Fibroblast of lung (primary cell): ENCODE data around the gene COQ8B. TPM values are rescaled to one million over a fixed set of nuclear protein-coding genes. Genes with fewer than 3 reads are reported as not detected.

ENCODE experiments used
- DNase-seq, 2 donors: peaks; one replicate each; pipeline versions ENCODE4 v3.0.0 to v3.0.0-alpha.2; 2010; ENCODE audit warnings: low read depth in 2 of 2
- H2AFZ ChIP-seq: 2 replicates; pipeline ENCODE4 v1.5.1; 2012; ENCODE audit warnings: low read length, control low read depth, inconsistent platforms
- H3K27ac ChIP-seq: 2 replicates; pipeline ENCODE4 v1.5.1; 2011; ENCODE audit warnings: low read length, control low read depth; ENCODE audit not compliant: insufficient read depth
- H3K27me3 ChIP-seq: 2 replicates; pipeline ENCODE4 v1.5.1; 2011; ENCODE audit warnings: mild to moderate bottlenecking, low read length; ENCODE audit not compliant: control insufficient read depth, insufficient read depth
- H3K36me3 ChIP-seq: 2 replicates; pipeline ENCODE4 v1.5.1; 2011; ENCODE audit warnings: low read length; ENCODE audit not compliant: control insufficient read depth, insufficient read depth
- H3K4me1 ChIP-seq: 2 replicates; pipeline ENCODE4 v1.5.1; 2011; ENCODE audit warnings: low read length; ENCODE audit not compliant: control insufficient read depth, insufficient read depth; ENCODE audit errors: extremely low read depth
- H3K4me2 ChIP-seq: 2 replicates; pipeline ENCODE4 v1.5.1; 2011; ENCODE audit warnings: low read length, control low read depth; ENCODE audit not compliant: insufficient read depth; ENCODE audit errors: extremely low read depth
- H3K4me3 ChIP-seq, 4 experiments: fragments of 200-600 bp in 1 of 4; sonication (generic) in 1 of 4; replicated peaks in 1 of 4; 2 replicates each; pipeline ENCODE4 v1.5.1; 2011 to 2016; ENCODE audit warnings: low read length in 4 of 4, low read depth in 3 of 4, mild to moderate bottlenecking in 3 of 4, control low read depth in 2 of 4, inconsistent platforms in 1 of 4, mixed read lengths in 1 of 4; ENCODE audit not compliant: insufficient read depth in 1 of 4; ENCODE audit errors: control extremely low read depth in 1 of 4
- H3K79me2 ChIP-seq: 2 replicates; pipeline ENCODE4 v1.5.1; 2012; ENCODE audit warnings: mild to moderate bottlenecking, low read length, inconsistent platforms; ENCODE audit not compliant: control insufficient read depth, insufficient read depth
- H3K9ac ChIP-seq: 2 replicates; pipeline ENCODE4 v1.5.1; 2011; ENCODE audit warnings: mild to moderate bottlenecking, low read length, control low read depth; ENCODE audit not compliant: insufficient read depth
- H3K9me3 ChIP-seq: 2 replicates; pipeline ENCODE4 v1.5.1; 2012; ENCODE audit warnings: low read depth, low read length; ENCODE audit not compliant: control insufficient read depth, insufficient read depth
- H4K20me1 ChIP-seq: 2 replicates; pipeline ENCODE4 v1.5.1; 2011; ENCODE audit warnings: low read length; ENCODE audit not compliant: control insufficient read depth, insufficient read depth; ENCODE audit errors: extremely low read depth
- CTCF ChIP-seq, 2 donors: IDR thresholded peaks in 1 of 2; conservative IDR thresholded peaks in 1 of 2; 1 replicate in 1 of 2; 2 replicates in 1 of 2; pipeline ENCODE4 v1.5.1; 2011 to 2012; ENCODE audit warnings: low read length in 2 of 2, control low read depth in 1 of 2, inconsistent platforms in 1 of 2, low read depth in 1 of 2, mild to moderate bottlenecking in 1 of 2
- EZH2 ChIP-seq: IDR thresholded peaks from 2 replicates; pipeline ENCODE4 v1.5.1; 2012; ENCODE audit warnings: low read length, control low read depth, mild to moderate bottlenecking; ENCODE audit errors: missing control alignments
- polyA plus RNA-seq, 2 donors: library from polyadenylated mRNA; depleted of rRNA in 1 of 2; stranded (reverse) in 1 of 2; unstranded in 1 of 2; fragments of >200 nt; gene quantifications; 2 replicates each; pipeline ENCODE4 v1.2.1, GENCODE V29; 2011 to 2012; ENCODE audit warnings: missing spikeins in 1 of 2
- total RNA-seq: library from RNA; depleted of rRNA; stranded (reverse); fragments of >200 nt; gene quantifications from 2 replicates; pipeline ENCODE4 v1.2.1, GENCODE V29; 2014

Gene COQ8B
- total and polyA plus RNA-seq, 2 donors (not counting 1 experiment from before 2014, with no cell fraction given) = 13.7 to 43.4 TPM

- Histone ChIP-seq H3K9me3 (no peaks in the 10 kb centered on the region), H3K9ac (no peak overlapping the region), H4K20me1 (no peaks in the 10 kb centered on the region), H2AFZ (no peak overlapping the region), H3K36me3 (peaks cover 46% of the 10 kb centered on the region), H3K4me1 (peaks cover 7% of the 10 kb centered on the region), H3K4me3 (no peak overlapping the region), H3K79me2 (no peaks in the 10 kb centered on the region), H3K27me3 (no peaks in the 10 kb centered on the region), H3K4me2 (no peak overlapping the region), H3K27ac (no peak overlapping the region)
- TF ChIP-seq CTCF (conservative IDR thresholded peaks at IDR 0.05 in 1 of 2, IDR thresholded peaks at IDR 0.05 in 1 of 2; ENCODE audit: low read depth in 1 of 2, low read length in 2 of 2) (no peak), EZH2 (no peak)
- no peak for DNase-seq
Measured at GRCh38 chr19:40666803-40667438, 49.8 kb downstream of the COQ8B start.

GRCh38 chr19:40663695-40664692, 52.7 kb downstream of the COQ8B start:
- Histone ChIP-seq H3K27me3 (no peaks in the 10 kb centered on the region), H3K4me1 (peaks cover 7% of the 10 kb centered on the region), H3K4me3 (peak overlapping the region; percentile 54 to 65 (median 62)), H3K4me2 (peak overlapping the region; percentile 97), H2AFZ (peak overlapping the region; percentile 58), H3K36me3 (peaks cover 19% of the 10 kb centered on the region), H3K9me3 (no peaks in the 10 kb centered on the region), H3K27ac (peak overlapping the region; percentile 74), H4K20me1 (no peaks in the 10 kb centered on the region), H3K79me2 (no peaks in the 10 kb centered on the region), H3K9ac (peak overlapping the region; percentile 55)
- TF ChIP-seq EZH2 = no peak
- no peak for TF ChIP-seq CTCF (conservative IDR thresholded peaks at IDR 0.05 in 1 of 2, IDR thresholded peaks at IDR 0.05 in 1 of 2; ENCODE audit: low read depth in 1 of 2, low read length in 2 of 2)
- peak in 1 of 2 donors; percentile 61 for DNase-seq
